IMR-90 (cell line): Measurements from ENCODE around the gene PLIN4.

ENCODE experiments used
- CEBPB ChIP-seq: IDR thresholded peaks from 2 replicates; pipeline ENCODE4 v1.6.1; 2012; ENCODE audit warnings: low read depth, low read length, improper control_type of control experiment
- CHD1 ChIP-seq: IDR thresholded peaks from 2 replicates; pipeline ENCODE4 v1.6.1; 2012; ENCODE audit warnings: low read depth, low read length, improper control_type of control experiment
- CTCF ChIP-seq: conservative IDR thresholded peaks from 2 replicates; pipeline ENCODE4 v1.5.1; 2012; ENCODE audit warnings: mild to moderate bottlenecking, low read depth, low read length, improper control_type of control experiment
- MAFK ChIP-seq: IDR thresholded peaks from 2 replicates; pipeline ENCODE4 v1.6.1; 2012; ENCODE audit warnings: low read depth, low read length, improper control_type of control experiment
- POLR2A ChIP-seq: IDR thresholded peaks from 2 replicates; pipeline ENCODE4 v1.6.1; 2012; ENCODE audit warnings: mild to moderate bottlenecking, low read depth, low read length
- SMC3 ChIP-seq: fragments of 150-350 bp; IDR thresholded peaks from 2 replicates; pipeline ENCODE4 v1.6.1; 2016; ENCODE audit warnings: low read depth, mild to moderate bottlenecking, antibody characterized with exemption, low read length, moderate library complexity

GRCh38 chr19:4467835-4468234 lies 50.5 kb downstream of the PLIN4 start:
- no peak for TF ChIP-seq CHD1
- no peak for TF ChIP-seq CEBPB
- no peak for TF ChIP-seq MAFK
- no peak for TF ChIP-seq CTCF
- TF ChIP-seq POLR2A, result no peak
- TF ChIP-seq SMC3, result no peak
